Common myeloid progenitor, CD34-positive (primary cell): Measurements from ENCODE around the gene RRP1.

Source experiments
- CTCF ChIA-PET: fragments of 350-600 bp; sonication (Branson Sonifier 250); formaldehyde crosslinking; loops from one replicate; lab custom pipeline; 2021; ENCODE audit warnings: antibody characterized with exemption; lab: Charles Lee
- POLR2A ChIA-PET: fragments of 350-600 bp; sonication (Branson Sonifier 250); formaldehyde crosslinking; loops from one replicate; lab custom pipeline; 2021; ENCODE audit warnings: antibody characterized with exemption; lab: Charles Lee
- DNase-seq, 3 donors: peaks; one replicate each; pipeline versions ENCODE4 v3.0.0 to v3.0.0-alpha.2; 2013
- H3K27ac ChIP-seq, 2 experiments: 1 replicate in 1 of 2; 2 replicates in 1 of 2; pipeline ENCODE4 v1.7.0; 2013; ENCODE audit warnings: inconsistent platforms in 2 of 2, low read length in 2 of 2, mild to moderate bottlenecking in 2 of 2, low read depth in 1 of 2, moderate library complexity in 1 of 2; ENCODE audit not compliant: severe bottlenecking in 2 of 2, insufficient read depth in 1 of 2, poor library complexity in 1 of 2
- H3K27me3 ChIP-seq, 5 experiments: replicated peaks in 2 of 5; 1 replicate in 3 of 5; 2 replicates in 2 of 5; pipeline versions ENCODE4 v1.6.1 to v1.7.0; 2013; ENCODE audit warnings: low read length in 4 of 5, mild to moderate bottlenecking in 2 of 5, moderate library complexity in 2 of 5, inconsistent platforms in 1 of 5; ENCODE audit not compliant: insufficient read depth in 5 of 5, control insufficient read depth in 4 of 5
- H3K36me3 ChIP-seq, 4 experiments: 1 replicate in 2 of 4; 2 replicates in 2 of 4; pipeline versions ENCODE4 v1.6.1 to v1.7.0; 2013; ENCODE audit warnings: low read length in 3 of 4, control low read depth in 1 of 4, mild to moderate bottlenecking in 1 of 4; ENCODE audit not compliant: control insufficient read depth in 4 of 4, insufficient read depth in 4 of 4
- H3K4me1 ChIP-seq, 4 experiments: 1 replicate in 3 of 4; 2 replicates in 1 of 4; pipeline versions ENCODE4 v1.6.1 to v1.7.1; 2013; ENCODE audit warnings: low read length in 3 of 4, mild to moderate bottlenecking in 3 of 4, control low read depth in 1 of 4, inconsistent platforms in 1 of 4, moderate library complexity in 1 of 4; ENCODE audit not compliant: control insufficient read depth in 4 of 4, insufficient read depth in 4 of 4; ENCODE audit errors: control extremely low read depth in 1 of 4
- H3K4me3 ChIP-seq, 7 experiments: 1 replicate in 4 of 7; 2 replicates in 3 of 7; pipeline versions ENCODE4 v1.5.1 to v1.7.0; 2013; ENCODE audit warnings: mild to moderate bottlenecking in 7 of 7, low read length in 6 of 7, moderate library complexity in 6 of 7, inconsistent platforms in 2 of 7, low read depth in 2 of 7, control low read depth in 1 of 7; ENCODE audit not compliant: insufficient read depth in 4 of 7, control insufficient read depth in 1 of 7; ENCODE audit errors: extremely low read depth in 1 of 7
- H3K9me3 ChIP-seq, 5 experiments: 1 replicate in 4 of 5; 2 replicates in 1 of 5; pipeline versions ENCODE4 v1.6.1 to v1.7.1; 2013; ENCODE audit warnings: low read length in 4 of 5, mild to moderate bottlenecking in 2 of 5, inconsistent platforms in 1 of 5, low read depth in 1 of 5, moderate library complexity in 1 of 5; ENCODE audit not compliant: control insufficient read depth in 4 of 5, insufficient read depth in 2 of 5; ENCODE audit errors: control extremely low read depth in 1 of 5
- WGBS: methylation state at CpG from one replicate; pipeline ENCODE4 v1.1.5; 2013; ENCODE audit not compliant: insufficient coverage; 5-methylcytosine and 5-hydroxymethylcytosine counted together

RRP1 gene

DNA sequence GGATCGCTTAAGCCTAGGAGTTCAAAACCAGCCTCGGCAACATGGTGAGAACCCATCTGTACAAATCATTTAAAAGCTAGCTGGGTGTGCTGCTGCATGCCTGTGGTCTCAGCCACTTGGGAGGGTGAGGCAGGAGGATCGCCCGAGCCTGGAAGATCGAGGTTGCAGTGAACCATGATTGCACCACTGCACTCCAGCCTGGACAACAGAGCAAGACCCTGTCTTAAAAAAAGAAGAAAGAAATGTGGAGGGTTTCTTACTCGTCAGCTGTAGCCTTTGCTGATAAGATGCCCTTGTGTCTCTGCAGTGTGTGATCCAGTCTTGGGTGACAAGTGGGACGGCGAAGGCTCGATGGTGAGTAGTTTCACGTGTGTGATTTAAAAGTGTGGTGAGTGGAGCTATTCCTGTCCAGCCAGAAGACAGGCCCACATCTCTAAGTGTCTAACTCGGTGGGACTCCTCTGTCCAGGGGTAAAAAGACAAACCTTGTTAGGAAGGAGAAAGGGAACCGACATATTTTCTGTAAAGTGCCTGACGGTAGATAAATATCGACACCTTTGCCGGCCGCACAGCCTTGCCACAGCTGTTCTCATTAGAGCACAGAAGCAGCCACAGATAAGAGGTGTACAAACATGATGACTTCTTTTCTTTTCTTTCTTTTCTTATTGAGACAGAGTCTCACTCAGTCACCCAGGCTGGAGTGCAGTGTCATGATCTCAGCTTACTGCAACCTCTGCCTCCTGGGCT, 43.4 kb upstream of the RRP1 start:
- no peak for DNase-seq
- Histone ChIP-seq H3K27ac (no peak overlapping the region), H3K9me3 (no peaks in the 10 kb centered on the region), H3K27me3 (no peaks in the 10 kb centered on the region), H3K36me3 (peaks cover 0 to 48% (median 20%) of the 10 kb centered on the region in 4 experiments), H3K4me3 (no peak overlapping the region), H3K4me1 (peaks cover 0 to 13% (median 7%) of the 10 kb centered on the region in 4 experiments)
- ChIA-PET CTCF (interaction anchor here (1.5 kb wide), 1 partner anchor 11 kb away, joined by 3 read pairs; no protein-coding TSS in a partner anchor), POLR2A (no interaction called here)
- 95% methylated on average over 16 of the region's 16 CpGs for WGBS

DNA sequence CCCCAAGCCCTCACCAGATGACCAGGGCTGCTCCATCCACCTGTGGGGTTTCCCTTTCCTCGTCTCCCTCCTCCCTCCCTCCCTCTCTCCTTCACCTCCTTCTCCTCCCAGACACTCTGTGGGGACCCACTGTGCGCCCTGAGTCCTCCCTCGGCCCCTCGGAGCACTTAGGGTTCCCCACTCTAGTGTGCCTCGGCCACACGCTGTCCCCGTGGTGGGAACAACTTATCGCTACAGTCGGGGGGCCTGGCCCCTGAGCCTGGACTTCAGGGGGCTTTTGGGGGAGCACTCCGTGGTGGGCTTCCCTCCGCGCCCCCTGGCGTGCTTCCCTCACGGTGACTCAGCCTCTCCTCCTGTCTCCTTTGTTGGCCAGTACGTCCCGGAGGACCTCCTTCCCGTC, 40.8 kb upstream of the RRP1 start:
- no peak overlapping the region for H3K27ac ChIP-seq
- POLR2A ChIA-PET: no interaction called here
- CTCF ChIA-PET: interaction anchor here (0.6 kb wide), 1 partner anchor 34 kb away, joined by 3 read pairs; no protein-coding TSS in a partner anchor
- DNase-seq: no peak
- H3K36me3 ChIP-seq: peaks cover 5 to 61% (median 33%) of the 10 kb centered on the region in 4 experiments
- no peaks in the 10 kb centered on the region for H3K9me3 ChIP-seq
- no peak overlapping the region for H3K4me3 ChIP-seq
- H3K4me1 ChIP-seq: peaks cover 0 to 8% (median 6%) of the 10 kb centered on the region in 4 experiments
- no peaks in the 10 kb centered on the region for H3K27me3 ChIP-seq
- 92% methylated on average over 13 of the region's 17 CpGs for WGBS

DNA sequence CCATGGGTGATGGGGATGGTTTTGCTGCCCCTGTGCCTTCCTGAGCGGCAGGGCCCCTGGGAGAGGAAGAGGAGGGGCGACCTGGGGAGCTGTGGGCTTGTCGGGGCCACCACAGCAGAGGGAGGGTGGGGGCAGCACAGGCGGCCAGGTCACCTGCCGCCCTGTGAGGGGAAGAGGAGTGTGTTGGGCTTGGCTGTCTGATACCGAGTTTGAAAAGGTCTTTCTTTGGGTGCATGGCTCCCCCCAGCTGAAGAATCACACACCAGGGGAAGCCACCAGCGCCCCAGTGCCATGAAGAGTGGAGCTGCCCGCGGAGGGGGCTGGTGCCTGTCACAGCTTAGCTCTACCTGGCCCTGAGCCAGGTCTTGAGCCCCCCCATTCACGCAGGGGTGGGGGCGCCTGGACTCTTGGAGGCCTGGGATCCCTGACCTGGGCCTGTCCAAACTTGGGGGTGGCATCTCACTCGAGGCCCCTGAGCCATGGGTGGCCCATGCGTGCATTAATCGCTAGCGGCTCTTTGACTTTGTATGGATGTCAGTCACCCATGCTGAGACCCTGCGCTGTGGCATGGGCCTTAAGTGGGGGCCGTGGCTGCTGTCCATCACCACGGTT, 39.6 kb upstream of the RRP1 start:
- CTCF ChIA-PET: interaction anchor here (1.1 kb wide), 1 partner anchor 11 kb away, joined by 3 read pairs; no protein-coding TSS in a partner anchor
- H3K36me3 ChIP-seq: peaks cover 5 to 63% (median 32%) of the 10 kb centered on the region in 4 experiments
- WGBS: 69% methylated on average over 15 of the region's 18 CpGs

DNA sequence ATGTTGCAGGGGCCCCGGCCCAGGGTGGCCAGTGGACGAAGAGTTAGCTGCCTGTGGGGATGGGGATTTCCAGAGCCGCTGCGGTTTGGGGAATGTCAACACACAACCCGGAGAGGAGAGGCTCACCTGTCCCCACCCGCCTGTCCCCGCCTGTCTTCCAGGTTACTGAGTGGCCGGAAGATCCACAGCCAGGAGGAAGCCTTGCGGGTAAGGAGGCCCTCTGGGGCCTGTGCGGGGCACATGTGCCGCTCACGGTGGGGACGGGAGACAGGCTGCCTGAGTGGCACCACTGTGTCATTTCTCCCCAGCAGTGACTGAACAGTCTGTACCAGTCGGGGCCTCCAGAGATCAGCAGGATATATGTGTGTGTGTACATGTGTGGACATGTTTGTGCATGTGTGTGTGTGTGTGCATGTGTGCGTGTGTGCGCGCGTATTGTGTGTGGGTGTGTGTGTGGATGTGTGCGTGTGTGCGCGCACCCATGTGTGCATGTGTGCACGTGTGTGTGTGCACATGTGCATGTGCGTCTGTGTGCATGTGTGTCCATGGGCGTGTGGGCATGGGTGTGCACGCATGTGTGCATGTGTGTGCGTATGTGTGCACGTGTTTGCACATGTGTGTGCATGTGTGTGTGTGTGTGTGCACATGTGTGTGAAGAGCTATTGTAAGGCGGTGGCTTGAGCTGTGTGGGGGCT, 38.9 kb upstream of the RRP1 start:
- POLR2A ChIA-PET: interaction anchor here (1.0 kb wide), 1 partner anchor 22 kb away, joined by 4 read pairs; no protein-coding TSS in a partner anchor
- Histone ChIP-seq H3K36me3 (peaks cover 5 to 68% (median 30%) of the 10 kb centered on the region in 4 experiments), H3K4me1 (peaks cover 0 to 8% (median 6%) of the 10 kb centered on the region in 4 experiments), H3K9me3 (no peaks in the 10 kb centered on the region), H3K27me3 (no peaks in the 10 kb centered on the region), H3K4me3 (no peak overlapping the region), H3K27ac (no peak overlapping the region)
- peak in 1 of 3 donors; percentile 18 for DNase-seq
- WGBS: 94% methylated on average over 19 of the region's 28 CpGs
- CTCF ChIA-PET: interaction anchor here (1.1 kb wide), 1 partner anchor 11 kb away, joined by 3 read pairs; no protein-coding TSS in a partner anchor

More for the DNA sequence above, 39.6 kb upstream of the RRP1 start:
- Histone ChIP-seq H3K4me3 (peak overlapping the region in 1 of 7 experiments; percentile 11), H3K27me3 (no peaks in the 10 kb centered on the region), H3K4me1 (peaks cover 0 to 8% (median 6%) of the 10 kb centered on the region in 4 experiments), H3K9me3 (no peaks in the 10 kb centered on the region), H3K27ac (no peak overlapping the region)
- DNase-seq: peak in 2 of 3 donors; percentile 44 to 56
- POLR2A ChIA-PET: interaction anchor here (1.0 kb wide), 1 partner anchor 21 kb away, joined by 4 read pairs; no protein-coding TSS in a partner anchor

DNA sequence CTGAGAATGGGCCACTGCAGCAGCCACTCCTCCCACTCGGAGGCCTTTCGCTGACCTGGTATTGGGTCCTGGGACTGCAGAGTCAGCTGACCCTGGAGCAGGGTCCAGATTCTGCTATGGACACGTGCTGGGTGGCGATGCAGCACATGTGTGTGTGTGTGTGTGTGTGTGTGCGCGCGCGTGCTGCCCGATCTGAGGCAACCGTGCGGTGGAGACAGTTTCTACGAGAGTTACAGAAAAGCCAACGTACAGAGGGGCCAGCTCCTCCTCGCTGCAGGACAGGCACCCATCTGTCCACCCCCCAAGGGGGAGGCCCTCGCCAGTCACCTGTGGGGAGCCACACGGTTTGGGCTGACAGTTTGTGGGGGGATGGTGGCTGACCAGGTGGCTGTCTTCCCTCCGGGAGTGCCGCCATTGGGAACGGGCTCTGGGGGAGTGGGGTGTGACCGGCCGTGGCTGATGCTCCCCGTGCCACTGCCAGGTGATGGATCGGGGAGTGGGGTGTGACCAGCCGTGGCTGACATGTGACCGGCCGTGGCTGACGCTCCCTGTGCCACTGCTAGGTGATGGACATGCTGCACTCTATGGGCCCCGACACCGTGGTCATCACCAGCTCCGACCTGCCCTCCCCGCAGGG, 37.3 kb upstream of the RRP1 start:
- H3K36me3 ChIP-seq: peaks cover 5 to 75% (median 31%) of the 10 kb centered on the region in 4 experiments
- H3K27me3 ChIP-seq: no peaks in the 10 kb centered on the region
- H3K27ac ChIP-seq: no peak overlapping the region
- DNase-seq: no peak
- CTCF ChIA-PET: no interaction called here
- H3K4me1 ChIP-seq: peaks cover 0 to 8% (median 6%) of the 10 kb centered on the region in 4 experiments
- no peaks in the 10 kb centered on the region for H3K9me3 ChIP-seq
- WGBS: 97% methylated on average over 24 of the region's 31 CpGs
- H3K4me3 ChIP-seq: no peak overlapping the region
- POLR2A ChIA-PET: no interaction called here

DNA sequence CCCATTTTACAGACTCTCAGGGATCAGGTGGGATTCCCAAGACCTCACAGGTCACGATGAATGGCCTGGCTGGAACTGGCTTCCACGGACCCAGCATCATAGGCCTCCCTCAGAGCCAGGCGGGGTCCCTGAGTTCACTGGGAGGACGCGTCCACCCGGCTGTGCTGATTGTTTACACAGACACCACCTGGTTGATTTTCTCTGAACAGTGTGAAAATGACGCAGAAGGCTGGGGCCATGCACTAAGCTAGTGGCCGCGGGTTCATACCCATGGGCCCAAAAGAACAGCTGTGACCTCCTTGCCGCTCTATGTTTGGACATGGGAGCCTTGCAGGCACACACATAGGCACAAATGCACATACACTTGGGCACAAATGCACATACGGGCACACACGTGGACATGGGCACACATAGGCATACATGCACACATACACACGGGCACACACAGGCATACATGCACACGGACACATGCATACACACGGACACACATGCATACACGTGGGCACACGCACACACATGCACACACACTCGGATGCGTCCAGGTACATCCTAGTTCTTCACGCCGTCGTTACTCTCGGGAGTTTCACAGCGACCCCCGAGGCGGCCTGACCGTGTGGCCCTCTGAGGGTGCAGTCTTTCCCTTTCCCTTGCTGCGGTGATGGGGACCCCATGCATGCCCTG, 36.5 kb upstream of the RRP1 start:
- H3K4me3 ChIP-seq: no peak overlapping the region
- H3K4me1 ChIP-seq: peaks cover 0 to 8% (median 6%) of the 10 kb centered on the region in 4 experiments
- ChIA-PET POLR2A (no interaction called here), CTCF (no interaction called here)
- peaks cover 5 to 75% (median 27%) of the 10 kb centered on the region in 4 experiments for H3K36me3 ChIP-seq
- H3K27me3 ChIP-seq: no peaks in the 10 kb centered on the region
- no peak for DNase-seq
- no peak overlapping the region for H3K27ac ChIP-seq
- WGBS: 96% methylated on average over 25 of the region's 28 CpGs
- no peaks in the 10 kb centered on the region for H3K9me3 ChIP-seq
